Stomach smooth muscle (tissue), 2 donors: ENCODE measurements around the gene CORT.
"Not testable (repeated sequence)": the region's sequence is repeated elsewhere in the genome, so short reads cannot be mapped to it uniquely, and the experiment has no call there.

Experiments used
- H3K27ac ChIP-seq: one replicate; pipeline ENCODE4 v1.7.0; 2013; ENCODE audit warnings: mild to moderate bottlenecking, low read length, inconsistent platforms
- H3K27me3 ChIP-seq, 2 donors: one replicate each; pipeline ENCODE4 v1.7.0; 2013; ENCODE audit warnings: low read length in 2 of 2; ENCODE audit not compliant: insufficient read depth in 2 of 2, control insufficient read depth in 1 of 2
- H3K36me3 ChIP-seq, 2 donors: one replicate each; pipeline ENCODE4 v1.7.0; 2013; ENCODE audit warnings: low read length in 2 of 2; ENCODE audit not compliant: control insufficient read depth in 2 of 2, insufficient read depth in 2 of 2
- H3K4me1 ChIP-seq: one replicate; pipeline ENCODE4 v1.7.0; 2013; ENCODE audit warnings: low read length; ENCODE audit not compliant: control insufficient read depth, insufficient read depth
- H3K4me3 ChIP-seq, 2 donors: one replicate each; pipeline ENCODE4 v1.7.0; 2013; ENCODE audit warnings: low read length in 2 of 2
- H3K9ac ChIP-seq, 2 donors: one replicate each; pipeline ENCODE4 v1.7.0; 2013; ENCODE audit warnings: low read length in 2 of 2, mild to moderate bottlenecking in 1 of 2
- H3K9me3 ChIP-seq, 2 donors: one replicate each; pipeline ENCODE4 v1.7.0; 2013; ENCODE audit warnings: low read length in 2 of 2; ENCODE audit not compliant: control insufficient read depth in 2 of 2
- donor health status: healthy.
- donor health status: Pancreatic carcinoma.

Gene CORT

GRCh38 chr1:10449751-10450150 lies at the start of gene CORT:
Gene CORT (plus strand): TSS chr1:10450031. CDS start chr1:10450224, 193 bp downstream.
- Histone ChIP-seq H3K4me3 (peak within 1 kb of the TSS in 1 of 2 donors; percentile 35), H3K27me3 (no peaks in the 10 kb centered on the region), H3K4me1 (peaks cover 6% of the 10 kb centered on the region), H3K9me3 (no peaks in the 10 kb centered on the region), H3K36me3 (peaks cover 0 to 3% of the 10 kb centered on the region in 2 donors), H3K9ac (no peak within 1 kb of the TSS), H3K27ac (no peak within 1 kb of the TSS)

- no peaks in the 10 kb centered on the region for H3K27me3 ChIP-seq
- no peak overlapping the region for H3K4me3 ChIP-seq
- H3K27ac ChIP-seq = no peak overlapping the region
- H3K4me1 ChIP-seq = peaks cover 16% of the 10 kb centered on the region
- H3K9me3 ChIP-seq = no peaks in the 10 kb centered on the region
- H3K36me3 ChIP-seq = peaks cover 12 to 24% of the 10 kb centered on the region in 2 donors
- H3K9ac ChIP-seq = peak overlapping the region in 1 of 2 donors; percentile 22
These were observed 48.5 kb upstream of the CORT start for GRCh38 chr1:10401281-10401680.

- H3K27me3 ChIP-seq = no peaks in the 10 kb centered on the region
- H3K9ac ChIP-seq = no peak overlapping the region
- no peak overlapping the region for H3K4me3 ChIP-seq
- H3K9me3 ChIP-seq = no peaks in the 10 kb centered on the region
- no peak overlapping the region for H3K27ac ChIP-seq
- peaks cover 17 to 38% of the 10 kb centered on the region in 2 donors for H3K36me3 ChIP-seq
- H3K4me1 ChIP-seq = peaks cover 16% of the 10 kb centered on the region
These were observed 47.0 kb upstream of the CORT start for GRCh38 chr1:10402729-10403274.

- Histone ChIP-seq H3K27ac (no peak overlapping the region), H3K27me3 (no peaks in the 10 kb centered on the region), H3K9ac (no peak overlapping the region), H3K4me3 (no peak overlapping the region), H3K9me3 (no peaks in the 10 kb centered on the region), H3K4me1 (no peaks in the 10 kb centered on the region), H3K36me3 (peaks cover 49 to 71% of the 10 kb centered on the region in 2 donors)
These were observed 42.6 kb upstream of the CORT start for GRCh38 chr1:10407201-10407600.

- peaks cover 39 to 54% of the 10 kb centered on the region in 2 donors for H3K36me3 ChIP-seq
- H3K27me3 ChIP-seq = no peaks in the 10 kb centered on the region
- no peak overlapping the region for H3K4me3 ChIP-seq
- no peak overlapping the region for H3K27ac ChIP-seq
- H3K9me3 ChIP-seq = no peaks in the 10 kb centered on the region
- peak overlapping the region in 1 of 2 donors; percentile 29 for H3K9ac ChIP-seq
- no peaks in the 10 kb centered on the region for H3K4me1 ChIP-seq
These were observed 34.5 kb upstream of the CORT start for GRCh38 chr1:10415211-10415930.

GRCh38 chr1:10415967-10416366 lies 33.9 kb upstream of the CORT start:
- H3K9ac ChIP-seq, H3K4me3 ChIP-seq, H3K27ac ChIP-seq, H3K9me3 ChIP-seq, H3K4me1 ChIP-seq, H3K27me3 ChIP-seq: not testable (repeated sequence)
- peaks cover 38 to 54% of the 10 kb centered on the region in 2 donors for H3K36me3 ChIP-seq

- H3K36me3 ChIP-seq = peaks cover 19 to 32% of the 10 kb centered on the region in 2 donors
- not testable (repeated sequence) for H3K9me3 ChIP-seq, H3K27me3 ChIP-seq, H3K9ac ChIP-seq, H3K4me3 ChIP-seq, H3K27ac ChIP-seq, H3K4me1 ChIP-seq
These were observed 31.1 kb upstream of the CORT start for GRCh38 chr1:10418741-10419140.

GRCh38 chr1:10419351-10419750 lies 30.5 kb upstream of the CORT start:
- no peak overlapping the region for H3K27ac ChIP-seq

GRCh38 chr1:10421637-10422036 lies 28.2 kb upstream of the CORT start:
- peaks cover 19 to 23% of the 10 kb centered on the region in 2 donors for H3K36me3 ChIP-seq

More at GRCh38 chr1:10419351-10419750, 30.5 kb upstream of the CORT start:
- Histone ChIP-seq H3K4me1 (peaks cover 3% of the 10 kb centered on the region), H3K27me3 (no peaks in the 10 kb centered on the region), H3K9me3 (no peaks in the 10 kb centered on the region), H3K4me3 (no peak overlapping the region), H3K36me3 (peaks cover 19 to 32% of the 10 kb centered on the region in 2 donors), H3K9ac (no peak overlapping the region)

GRCh38 chr1:10424034-10424433 lies 25.8 kb upstream of the CORT start:
- H3K36me3 ChIP-seq = peaks cover 7 to 14% of the 10 kb centered on the region in 2 donors
- no peak overlapping the region for H3K4me3 ChIP-seq
- H3K4me1 ChIP-seq = peaks cover 6% of the 10 kb centered on the region
- H3K9me3 ChIP-seq = no peaks in the 10 kb centered on the region
- no peaks in the 10 kb centered on the region for H3K27me3 ChIP-seq
- no peak overlapping the region for H3K27ac ChIP-seq
- H3K9ac ChIP-seq = no peak overlapping the region

More at GRCh38 chr1:10421637-10422036, 28.2 kb upstream of the CORT start:
- H3K4me1 ChIP-seq = peaks cover 4% of the 10 kb centered on the region
- H3K9me3 ChIP-seq = no peaks in the 10 kb centered on the region
- H3K27me3 ChIP-seq = no peaks in the 10 kb centered on the region
- H3K4me3 ChIP-seq = no peak overlapping the region
- no peak overlapping the region for H3K9ac ChIP-seq
- no peak overlapping the region for H3K27ac ChIP-seq

- no peaks in the 10 kb centered on the region for H3K9me3 ChIP-seq
- no peak overlapping the region for H3K27ac ChIP-seq
- no peak overlapping the region for H3K4me3 ChIP-seq
- peaks cover 7% of the 10 kb centered on the region for H3K4me1 ChIP-seq
- peaks cover 2 to 10% of the 10 kb centered on the region in 2 donors for H3K36me3 ChIP-seq
- no peaks in the 10 kb centered on the region for H3K27me3 ChIP-seq
- no peak overlapping the region for H3K9ac ChIP-seq
These were observed 25.2 kb upstream of the CORT start for GRCh38 chr1:10424651-10425050.
